ENCODE measurements around the gene GLDN.

DNA sequence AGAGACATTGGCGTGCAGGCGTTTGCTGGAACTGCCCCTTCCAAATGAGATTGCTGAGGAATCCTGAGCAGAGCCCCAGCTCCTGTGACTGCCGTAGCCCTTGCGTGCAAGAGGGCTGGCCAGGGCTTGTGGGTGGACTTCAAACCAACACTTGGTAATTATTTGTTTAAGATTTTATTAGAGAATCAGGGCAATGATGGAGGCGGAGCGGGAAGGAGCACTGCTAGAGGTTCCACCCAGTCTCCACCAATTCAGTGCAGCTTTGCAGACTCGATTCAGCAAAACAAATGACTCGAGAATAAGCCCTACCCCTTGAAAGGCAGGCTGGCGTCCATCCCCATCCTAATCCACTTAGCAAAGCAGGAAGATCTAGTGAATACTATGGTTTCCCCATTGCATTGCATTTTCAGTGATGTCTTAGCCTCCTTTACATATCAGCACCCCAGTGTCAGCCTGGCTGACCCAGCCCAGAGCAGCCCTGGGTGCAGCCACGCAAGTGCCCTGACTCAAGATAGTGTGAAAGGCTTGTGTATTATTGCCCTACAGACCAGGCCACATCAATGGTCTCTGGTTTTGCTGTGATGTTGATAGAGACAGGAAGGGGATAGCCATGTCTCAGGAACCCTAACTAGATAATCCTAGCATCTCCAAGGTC, 26.0 kb downstream of the GLDN start:
- TF ChIP-seq CTCF (IDR thresholded peaks at IDR 0.05) (no peak), RELA (CRISPR knock-in tag; IDR thresholded peaks at IDR 0.05; ENCODE audit: borderline replicate concordance) (no peak), USF2 (CRISPR knock-in tag; IDR thresholded peaks at IDR 0.05) (no peak)
- TF ChIP-seq, protein P1, sequence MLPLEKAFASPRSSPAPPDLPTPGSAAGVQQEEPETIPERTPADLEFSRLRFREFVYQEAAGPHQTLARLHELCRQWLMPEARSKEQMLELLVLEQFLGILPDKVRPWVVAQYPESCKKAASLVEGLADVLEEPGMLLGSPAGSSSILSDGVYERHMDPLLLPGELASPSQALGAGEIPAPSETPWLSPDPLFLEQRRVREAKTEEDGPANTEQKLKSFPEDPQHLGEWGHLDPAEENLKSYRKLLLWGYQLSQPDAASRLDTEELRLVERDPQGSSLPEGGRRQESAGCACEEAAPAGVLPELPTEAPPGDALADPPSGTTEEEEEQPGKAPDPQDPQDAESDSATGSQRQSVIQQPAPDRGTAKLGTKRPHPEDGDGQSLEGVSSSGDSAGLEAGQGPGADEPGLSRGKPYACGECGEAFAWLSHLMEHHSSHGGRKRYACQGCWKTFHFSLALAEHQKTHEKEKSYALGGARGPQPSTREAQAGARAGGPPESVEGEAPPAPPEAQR (CRISPR knock-in tag; IDR thresholded peaks at IDR 0.05), result no peak
- TF ChIP-seq, protein P2, sequence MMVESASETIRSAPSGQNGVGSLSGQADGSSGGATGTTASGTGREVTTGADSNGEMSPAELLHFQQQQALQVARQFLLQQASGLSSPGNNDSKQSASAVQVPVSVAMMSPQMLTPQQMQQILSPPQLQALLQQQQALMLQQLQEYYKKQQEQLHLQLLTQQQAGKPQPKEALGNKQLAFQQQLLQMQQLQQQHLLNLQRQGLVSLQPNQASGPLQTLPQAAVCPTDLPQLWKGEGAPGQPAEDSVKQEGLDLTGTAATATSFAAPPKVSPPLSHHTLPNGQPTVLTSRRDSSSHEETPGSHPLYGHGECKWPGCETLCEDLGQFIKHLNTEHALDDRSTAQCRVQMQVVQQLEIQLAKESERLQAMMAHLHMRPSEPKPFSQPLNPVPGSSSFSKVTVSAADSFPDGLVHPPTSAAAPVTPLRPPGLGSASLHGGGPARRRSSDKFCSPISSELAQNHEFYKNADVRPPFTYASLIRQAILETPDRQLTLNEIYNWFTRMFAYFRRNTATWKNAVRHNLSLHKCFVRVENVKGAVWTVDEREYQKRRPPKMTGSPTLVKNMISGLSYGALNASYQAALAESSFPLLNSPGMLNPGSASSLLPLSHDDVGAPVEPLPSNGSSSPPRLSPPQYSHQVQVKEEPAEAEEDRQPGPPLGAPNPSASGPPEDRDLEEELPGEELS (CRISPR knock-in tag; IDR thresholded peaks at IDR 0.05), result no peak
- TF ChIP-seq, protein P3, sequence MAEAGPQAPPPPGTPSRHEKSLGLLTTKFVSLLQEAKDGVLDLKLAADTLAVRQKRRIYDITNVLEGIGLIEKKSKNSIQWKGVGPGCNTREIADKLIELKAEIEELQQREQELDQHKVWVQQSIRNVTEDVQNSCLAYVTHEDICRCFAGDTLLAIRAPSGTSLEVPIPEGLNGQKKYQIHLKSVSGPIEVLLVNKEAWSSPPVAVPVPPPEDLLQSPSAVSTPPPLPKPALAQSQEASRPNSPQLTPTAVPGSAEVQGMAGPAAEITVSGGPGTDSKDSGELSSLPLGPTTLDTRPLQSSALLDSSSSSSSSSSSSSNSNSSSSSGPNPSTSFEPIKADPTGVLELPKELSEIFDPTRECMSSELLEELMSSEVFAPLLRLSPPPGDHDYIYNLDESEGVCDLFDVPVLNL (CRISPR knock-in tag; IDR thresholded peaks at IDR 0.05; ENCODE audit: borderline replicate concordance, low read depth), result no peak
- TF ChIP-seq, protein P4, sequence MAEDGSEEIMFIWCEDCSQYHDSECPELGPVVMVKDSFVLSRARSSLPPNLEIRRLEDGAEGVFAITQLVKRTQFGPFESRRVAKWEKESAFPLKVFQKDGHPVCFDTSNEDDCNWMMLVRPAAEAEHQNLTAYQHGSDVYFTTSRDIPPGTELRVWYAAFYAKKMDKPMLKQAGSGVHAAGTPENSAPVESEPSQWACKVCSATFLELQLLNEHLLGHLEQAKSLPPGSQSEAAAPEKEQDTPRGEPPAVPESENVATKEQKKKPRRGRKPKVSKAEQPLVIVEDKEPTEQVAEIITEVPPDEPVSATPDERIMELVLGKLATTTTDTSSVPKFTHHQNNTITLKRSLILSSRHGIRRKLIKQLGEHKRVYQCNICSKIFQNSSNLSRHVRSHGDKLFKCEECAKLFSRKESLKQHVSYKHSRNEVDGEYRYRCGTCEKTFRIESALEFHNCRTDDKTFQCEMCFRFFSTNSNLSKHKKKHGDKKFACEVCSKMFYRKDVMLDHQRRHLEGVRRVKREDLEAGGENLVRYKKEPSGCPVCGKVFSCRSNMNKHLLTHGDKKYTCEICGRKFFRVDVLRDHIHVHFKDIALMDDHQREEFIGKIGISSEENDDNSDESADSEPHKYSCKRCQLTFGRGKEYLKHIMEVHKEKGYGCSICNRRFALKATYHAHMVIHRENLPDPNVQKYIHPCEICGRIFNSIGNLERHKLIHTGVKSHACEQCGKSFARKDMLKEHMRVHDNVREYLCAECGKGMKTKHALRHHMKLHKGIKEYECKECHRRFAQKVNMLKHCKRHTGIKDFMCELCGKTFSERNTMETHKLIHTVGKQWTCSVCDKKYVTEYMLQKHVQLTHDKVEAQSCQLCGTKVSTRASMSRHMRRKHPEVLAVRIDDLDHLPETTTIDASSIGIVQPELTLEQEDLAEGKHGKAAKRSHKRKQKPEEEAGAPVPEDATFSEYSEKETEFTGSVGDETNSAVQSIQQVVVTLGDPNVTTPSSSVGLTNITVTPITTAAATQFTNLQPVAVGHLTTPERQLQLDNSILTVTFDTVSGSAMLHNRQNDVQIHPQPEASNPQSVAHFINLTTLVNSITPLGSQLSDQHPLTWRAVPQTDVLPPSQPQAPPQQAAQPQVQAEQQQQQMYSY (CRISPR knock-in tag; IDR thresholded peaks at IDR 0.05), result no peak

All from WTC11 (cell line).